HG03159 (cell line): ENCODE results near the gene KLHL18.

Experiments
- ATAC-seq: cut with Tn5 transposase; IDR thresholded peaks from one replicate; pipeline ENCODE4 v1.9.1; 2021; ENCODE audit warnings: mild to moderate bottlenecking, moderate library complexity; ENCODE audit not compliant: unreplicated experiment

KLHL18 gene

DNA sequence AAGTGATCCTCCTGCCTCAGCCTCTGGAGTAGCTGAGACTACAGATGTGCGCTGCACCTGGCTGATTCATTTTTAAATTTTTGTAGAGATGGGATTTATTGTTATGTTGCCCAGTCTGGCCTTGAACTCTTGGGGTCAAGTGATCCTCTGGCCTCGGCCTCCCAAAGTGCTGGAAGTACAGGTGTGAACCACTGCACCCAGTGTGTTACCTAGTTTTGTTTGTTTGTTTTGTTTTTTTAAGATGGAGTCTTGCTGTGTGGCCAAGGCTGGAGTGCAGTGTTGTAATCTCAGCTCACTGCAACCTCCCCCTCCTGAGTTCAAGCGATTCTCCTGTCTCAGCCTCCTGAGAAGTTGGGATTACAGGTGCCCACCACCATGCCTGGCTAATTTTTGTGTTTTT, 110.2 kb downstream of the KLHL18 start:
- no peak for ATAC-seq

DNA sequence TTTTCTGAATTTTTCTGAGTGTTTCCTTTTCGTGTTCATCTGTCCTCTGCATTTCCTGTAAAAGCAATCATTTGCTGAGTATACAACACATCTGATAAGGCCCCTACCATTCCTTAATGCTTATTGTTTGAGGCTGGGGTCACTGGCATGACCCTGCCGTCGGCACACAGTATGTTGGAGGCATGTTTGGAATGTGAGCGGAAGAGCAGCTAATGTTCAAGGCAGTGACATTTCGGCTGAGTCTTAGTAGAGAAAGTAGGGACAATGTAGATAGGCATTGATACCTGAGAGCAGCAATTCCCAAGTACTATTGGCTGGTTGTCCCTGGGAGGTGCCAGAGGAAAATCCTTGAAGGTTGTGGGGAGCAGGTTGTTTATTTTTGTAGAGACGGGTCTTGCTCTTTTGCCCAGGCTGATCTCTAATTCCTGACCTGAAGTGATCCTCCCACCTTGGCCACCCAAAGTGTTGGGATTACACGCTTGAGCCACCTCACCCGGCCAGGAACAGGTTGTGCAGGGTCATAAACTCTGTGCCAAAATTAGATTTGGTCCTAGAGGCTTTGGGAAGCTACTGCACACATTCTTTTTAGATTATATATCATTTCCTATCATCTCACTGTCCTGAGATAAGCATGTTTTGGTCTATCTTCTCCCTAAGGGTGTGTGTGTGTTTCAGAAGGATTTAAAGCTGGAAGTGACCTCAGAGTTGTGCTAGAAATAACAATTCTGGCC, 111.6 kb downstream of the KLHL18 start:
- ATAC-seq = no peak

DNA sequence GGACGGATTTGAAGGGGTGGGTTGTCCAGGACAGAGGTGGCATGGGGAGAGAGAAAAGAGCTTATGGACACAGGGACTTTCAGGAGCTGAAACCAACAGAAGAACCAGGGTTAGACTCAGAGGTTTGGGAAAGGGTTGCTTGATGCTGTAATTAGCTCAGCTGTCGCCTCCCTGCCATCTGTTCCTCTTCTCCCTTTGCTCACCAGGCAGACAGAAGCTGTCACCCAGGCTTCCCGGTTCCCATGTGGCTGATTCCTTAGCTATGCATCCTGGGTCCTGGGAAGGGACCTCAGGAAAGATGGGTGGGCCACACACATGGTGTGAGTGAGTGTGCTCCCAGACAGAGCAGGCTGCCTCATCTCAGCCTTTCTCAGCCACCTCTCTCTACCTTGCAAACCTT, 112.1 kb downstream of the KLHL18 start:
- no peak for ATAC-seq
